Measurements from ENCODE around the gene PMF1.

PMF1 gene

GRCh38 chr1:156246781-156247459 lies 34.1 kb downstream of the PMF1 start:
- H2BK5ac ChIP-seq (ENCODE audit: low read depth, low read length, poor library complexity), result no peak overlapping the region
- no peak overlapping the region for H3K4me2 ChIP-seq (ENCODE audit: low read length)
- H4K12ac ChIP-seq (ENCODE audit: low read depth, low read length), result no peak overlapping the region
- no peak overlapping the region for H4K91ac ChIP-seq (ENCODE audit: low read depth, low read length)
- H3K4me1 ChIP-seq (ENCODE audit: control insufficient read depth in 1 of 2, insufficient read depth in 2 of 2, low read length in 2 of 2), result peaks cover 14 to 16% of the 10 kb centered on the region in 2 experiments
- no peak overlapping the region for H2BK120ac ChIP-seq (ENCODE audit: insufficient read depth, low read length, poor library complexity)
- peaks cover 32 to 40% of the 10 kb centered on the region in 2 experiments for H3K36me3 ChIP-seq (ENCODE audit: control insufficient read depth in 1 of 2, insufficient read depth in 2 of 2, low read length in 2 of 2)
- no peaks in the 10 kb centered on the region for H3K79me2 ChIP-seq (ENCODE audit: control insufficient read depth, insufficient read depth, low read length, poor library complexity)
- no CpG with 5 or more reads among the region's 16 CpGs for WGBS (ENCODE audit: extremely low coverage, insufficient coverage, insufficient read length)
- no peak overlapping the region for H4K8ac ChIP-seq (ENCODE audit: low read depth, low read length)
- no peaks in the 10 kb centered on the region for H3K27me3 ChIP-seq (ENCODE audit: insufficient read depth, low read length)
- no peak overlapping the region for H3K9ac ChIP-seq (ENCODE audit: low read length)
- H2BK12ac ChIP-seq (ENCODE audit: low read length), result no peak overlapping the region
- no peak overlapping the region for H3K4ac ChIP-seq (ENCODE audit: low read depth, low read length)
- H2AK5ac ChIP-seq (ENCODE audit: low read length), result no peak overlapping the region
- H3K27ac ChIP-seq (ENCODE audit: low read depth, low read length), result no peak overlapping the region
- H3K9me3 ChIP-seq (ENCODE audit: insufficient read depth, low read depth, low read length), result peaks cover 2% of the 10 kb centered on the region
- no peak overlapping the region for H2AFZ ChIP-seq (ENCODE audit: insufficient read depth, low read length, poor library complexity)
- no peak overlapping the region for H3K4me3 ChIP-seq (ENCODE audit: low read depth, low read length)
- H3K23ac ChIP-seq (ENCODE audit: low read length), result no peak overlapping the region
- H3K14ac ChIP-seq (ENCODE audit: low read length), result no peak overlapping the region
- peak in 1 of 2 donors; percentile 59 for DNase-seq
- H3K79me1 ChIP-seq (ENCODE audit: low read length), result no peaks in the 10 kb centered on the region
- H3K18ac ChIP-seq (ENCODE audit: low read length), result no peak overlapping the region

GRCh38 chr1:156247460-156248322 lies 34.9 kb downstream of the PMF1 start, which contains the start of gene PAQR6:
Gene PAQR6, minus strand, starts transcription at chr1:156248056. Its CDS starts 1,325 bp downstream, at chr1:156246731.
- Histone ChIP-seq H3K14ac (ENCODE audit: low read length) (no peak within 1 kb of the TSS), H4K8ac (ENCODE audit: low read depth, low read length) (no peak within 1 kb of the TSS), H2BK120ac (ENCODE audit: insufficient read depth, low read length, poor library complexity) (no peak within 1 kb of the TSS), H4K91ac (ENCODE audit: low read depth, low read length) (no peak within 1 kb of the TSS), H3K4me1 (ENCODE audit: control insufficient read depth in 1 of 2, insufficient read depth in 2 of 2, low read length in 2 of 2) (peaks cover 19 to 22% of the 10 kb centered on the region in 2 experiments), H2BK12ac (ENCODE audit: low read length) (no peak within 1 kb of the TSS), H2BK5ac (ENCODE audit: low read depth, low read length, poor library complexity) (no peak within 1 kb of the TSS), H3K23ac (ENCODE audit: low read length) (no peak within 1 kb of the TSS), H4K12ac (ENCODE audit: low read depth, low read length) (no peak within 1 kb of the TSS), H3K79me1 (ENCODE audit: low read length) (no peaks in the 10 kb centered on the region), H2AK5ac (ENCODE audit: low read length) (no peak within 1 kb of the TSS), H3K4me3 (ENCODE audit: low read depth, low read length) (no peak within 1 kb of the TSS), H3K9ac (ENCODE audit: low read length) (no peak within 1 kb of the TSS), H3K79me2 (ENCODE audit: control insufficient read depth, insufficient read depth, low read length, poor library complexity) (no peaks in the 10 kb centered on the region), H3K4ac (ENCODE audit: low read depth, low read length) (no peak within 1 kb of the TSS), H3K27ac (ENCODE audit: low read depth, low read length) (no peak within 1 kb of the TSS), H3K27me3 (ENCODE audit: insufficient read depth, low read length) (no peaks in the 10 kb centered on the region), H3K18ac (ENCODE audit: low read length) (no peak within 1 kb of the TSS), H3K9me3 (ENCODE audit: insufficient read depth, low read depth, low read length) (no peaks in the 10 kb centered on the region), H3K36me3 (ENCODE audit: control insufficient read depth in 1 of 2, insufficient read depth in 2 of 2, low read length in 2 of 2) (peaks cover 38 to 48% of the 10 kb centered on the region in 2 experiments), H2AFZ (ENCODE audit: insufficient read depth, low read length, poor library complexity) (no peak within 1 kb of the TSS), H3K4me2 (ENCODE audit: low read length) (no peak within 1 kb of the TSS)
- no peak for DNase-seq
- no CpG with 5 or more reads among the region's 16 CpGs for WGBS (ENCODE audit: extremely low coverage, insufficient coverage, insufficient read length)

- H3K79me1 ChIP-seq (ENCODE audit: low read length), result no peaks in the 10 kb centered on the region
Measured at GRCh38 chr1:156248323-156248683, 35.5 kb downstream of the PMF1 start.

GRCh38 chr1:156249593-156249992 lies 36.8 kb downstream of the PMF1 start:
- H2BK120ac ChIP-seq (ENCODE audit: insufficient read depth, low read length, poor library complexity), result no peak overlapping the region
- H3K18ac ChIP-seq (ENCODE audit: low read length), result no peak overlapping the region
- H3K79me2 ChIP-seq (ENCODE audit: control insufficient read depth, insufficient read depth, low read length, poor library complexity), result no peaks in the 10 kb centered on the region
- H2AFZ ChIP-seq (ENCODE audit: insufficient read depth, low read length, poor library complexity), result no peak overlapping the region
- peak overlapping the region; percentile 22 for H3K14ac ChIP-seq (ENCODE audit: low read length)
- peaks cover 19 to 25% of the 10 kb centered on the region in 2 experiments for H3K4me1 ChIP-seq (ENCODE audit: control insufficient read depth in 1 of 2, insufficient read depth in 2 of 2, low read length in 2 of 2)
- no peak overlapping the region for H3K23ac ChIP-seq (ENCODE audit: low read length)
- no peak overlapping the region for H3K4me3 ChIP-seq (ENCODE audit: low read depth, low read length)
- no peak overlapping the region for H2BK5ac ChIP-seq (ENCODE audit: low read depth, low read length, poor library complexity)
- H3K9ac ChIP-seq (ENCODE audit: low read length), result no peak overlapping the region
- no peak overlapping the region for H4K8ac ChIP-seq (ENCODE audit: low read depth, low read length)
- no peak overlapping the region for H4K91ac ChIP-seq (ENCODE audit: low read depth, low read length)
- H3K27ac ChIP-seq (ENCODE audit: low read depth, low read length), result no peak overlapping the region
- no CpG with 5 or more reads among the region's 5 CpGs for WGBS (ENCODE audit: extremely low coverage, insufficient coverage, insufficient read length)
- no peaks in the 10 kb centered on the region for H3K9me3 ChIP-seq (ENCODE audit: insufficient read depth, low read depth, low read length)
- H3K79me1 ChIP-seq (ENCODE audit: low read length), result no peaks in the 10 kb centered on the region
- no peak overlapping the region for H3K4me2 ChIP-seq (ENCODE audit: low read length)
- no peak overlapping the region for H3K4ac ChIP-seq (ENCODE audit: low read depth, low read length)
- no peak for DNase-seq
- H3K36me3 ChIP-seq (ENCODE audit: control insufficient read depth in 1 of 2, insufficient read depth in 2 of 2, low read length in 2 of 2), result peaks cover 55 to 62% of the 10 kb centered on the region in 2 experiments
- no peaks in the 10 kb centered on the region for H3K27me3 ChIP-seq (ENCODE audit: insufficient read depth, low read length)
- H4K12ac ChIP-seq (ENCODE audit: low read depth, low read length), result no peak overlapping the region
- no peak overlapping the region for H2BK12ac ChIP-seq (ENCODE audit: low read length)
- H2AK5ac ChIP-seq (ENCODE audit: low read length), result no peak overlapping the region

More at GRCh38 chr1:156248323-156248683, 35.5 kb downstream of the PMF1 start:
- Histone ChIP-seq H2AK5ac (ENCODE audit: low read length) (no peak overlapping the region), H3K27ac (ENCODE audit: low read depth, low read length) (no peak overlapping the region), H3K79me2 (ENCODE audit: control insufficient read depth, insufficient read depth, low read length, poor library complexity) (no peaks in the 10 kb centered on the region), H4K12ac (ENCODE audit: low read depth, low read length) (no peak overlapping the region), H3K4ac (ENCODE audit: low read depth, low read length) (no peak overlapping the region), H2BK120ac (ENCODE audit: insufficient read depth, low read length, poor library complexity) (no peak overlapping the region), H3K9ac (ENCODE audit: low read length) (no peak overlapping the region), H3K14ac (ENCODE audit: low read length) (no peak overlapping the region), H3K4me3 (ENCODE audit: low read depth, low read length) (no peak overlapping the region), H4K8ac (ENCODE audit: low read depth, low read length) (no peak overlapping the region), H2BK5ac (ENCODE audit: low read depth, low read length, poor library complexity) (no peak overlapping the region), H3K18ac (ENCODE audit: low read length) (no peak overlapping the region), H3K4me2 (ENCODE audit: low read length) (no peak overlapping the region), H2AFZ (ENCODE audit: insufficient read depth, low read length, poor library complexity) (no peak overlapping the region), H3K9me3 (ENCODE audit: insufficient read depth, low read depth, low read length) (no peaks in the 10 kb centered on the region), H3K27me3 (ENCODE audit: insufficient read depth, low read length) (no peaks in the 10 kb centered on the region), H3K36me3 (ENCODE audit: control insufficient read depth in 1 of 2, insufficient read depth in 2 of 2, low read length in 2 of 2) (peaks cover 44 to 54% of the 10 kb centered on the region in 2 experiments), H2BK12ac (ENCODE audit: low read length) (no peak overlapping the region), H3K23ac (ENCODE audit: low read length) (no peak overlapping the region), H4K91ac (ENCODE audit: low read depth, low read length) (no peak overlapping the region), H3K4me1 (ENCODE audit: control insufficient read depth in 1 of 2, insufficient read depth in 2 of 2, low read length in 2 of 2) (peaks cover 19 to 25% of the 10 kb centered on the region in 2 experiments)
- WGBS (ENCODE audit: extremely low coverage, insufficient coverage, insufficient read length), result no CpG with 5 or more reads among the region's 4 CpGs
- no peak for DNase-seq

Data from trophoblast cell (in vitro differentiated cells and primary cell).